Measurements from ENCODE around the gene CDHR5.

Gene CDHR5

DNA sequence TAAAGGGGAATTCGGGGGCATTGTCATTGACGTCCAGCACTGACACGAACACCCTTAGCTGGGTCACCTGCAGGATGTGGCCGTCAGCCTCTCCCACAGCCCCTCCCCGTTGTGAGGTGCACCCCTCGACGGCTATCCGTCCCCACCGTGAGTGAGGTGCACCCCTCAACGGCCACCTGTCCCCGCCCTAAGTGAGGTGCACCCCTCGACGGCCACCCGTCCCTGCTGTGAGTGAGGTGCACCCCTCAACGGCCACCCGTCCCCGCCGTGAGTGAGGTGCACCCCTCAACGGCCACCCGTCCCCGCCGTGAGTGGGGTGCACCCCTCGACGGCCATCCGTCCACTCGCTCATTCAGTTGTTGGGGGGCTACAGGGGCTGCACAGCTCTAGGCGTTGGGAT lies 2.9 kb downstream of the CDHR5 start:
- no peak for DNase-seq

DNA sequence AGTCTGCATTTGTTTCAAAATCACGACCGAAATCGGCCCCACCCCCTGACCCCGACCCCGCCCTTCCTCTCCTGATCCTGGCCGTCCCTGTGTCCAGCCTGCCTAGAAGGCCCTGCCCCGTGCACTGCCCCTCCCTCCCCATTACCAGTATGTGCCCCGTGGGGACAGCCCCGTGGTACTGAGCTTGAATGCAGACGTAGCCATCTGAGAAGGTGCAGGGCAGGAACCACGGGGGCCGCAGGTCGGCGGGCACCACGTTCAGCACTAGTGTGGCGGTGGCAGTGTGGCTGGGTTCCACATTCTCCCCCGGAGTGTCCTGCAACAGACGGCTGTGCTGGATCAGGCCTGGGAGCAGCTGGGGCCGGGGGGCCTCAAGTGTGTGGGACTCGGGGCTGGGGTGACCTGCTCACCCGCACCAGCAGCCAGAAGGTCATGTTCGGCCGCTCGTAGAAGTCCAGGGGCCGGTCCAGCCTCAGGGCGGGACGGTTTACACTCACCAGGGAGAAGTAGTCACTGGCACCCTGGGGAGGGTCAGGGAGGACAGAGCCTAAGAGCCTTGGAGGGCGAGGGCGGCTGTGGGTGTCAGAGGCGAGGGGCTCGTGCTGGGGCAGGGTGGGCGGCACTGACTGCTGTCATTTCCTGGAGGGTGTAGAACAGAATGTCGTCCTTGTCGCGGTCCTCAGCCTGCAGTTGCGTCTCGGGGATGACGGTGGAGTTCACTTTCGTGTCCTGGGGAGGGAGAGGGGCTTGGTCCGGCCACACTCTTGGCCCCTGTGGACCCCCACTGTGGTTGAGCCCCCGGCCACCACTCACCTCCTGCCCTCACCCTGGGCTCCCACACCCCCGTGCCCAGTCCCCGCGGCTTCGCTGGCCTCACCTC lies 3.6 kb downstream of the CDHR5 start:
- no peak for DNase-seq

DNA sequence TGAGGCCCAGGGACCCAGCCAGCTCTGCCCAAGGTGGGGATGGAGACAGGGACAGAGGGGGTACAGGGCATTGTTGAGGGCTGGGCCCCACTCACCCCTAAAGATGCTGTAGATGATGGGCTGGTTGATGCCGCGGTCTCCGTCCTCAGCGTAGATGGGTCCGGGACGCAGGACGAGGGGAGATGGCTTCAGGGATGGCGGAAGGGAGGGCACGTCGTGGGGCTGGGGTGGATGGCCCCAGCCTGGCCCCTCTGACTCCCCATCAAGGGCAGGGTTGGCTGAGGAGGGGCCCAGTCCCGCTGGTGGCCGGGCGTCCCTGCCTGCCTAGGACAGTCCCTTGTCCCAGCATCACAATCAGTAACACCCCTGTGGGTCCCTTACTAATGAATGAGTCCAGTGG lies 4.6 kb downstream of the CDHR5 start:
- DNase-seq: no peak

DNA sequence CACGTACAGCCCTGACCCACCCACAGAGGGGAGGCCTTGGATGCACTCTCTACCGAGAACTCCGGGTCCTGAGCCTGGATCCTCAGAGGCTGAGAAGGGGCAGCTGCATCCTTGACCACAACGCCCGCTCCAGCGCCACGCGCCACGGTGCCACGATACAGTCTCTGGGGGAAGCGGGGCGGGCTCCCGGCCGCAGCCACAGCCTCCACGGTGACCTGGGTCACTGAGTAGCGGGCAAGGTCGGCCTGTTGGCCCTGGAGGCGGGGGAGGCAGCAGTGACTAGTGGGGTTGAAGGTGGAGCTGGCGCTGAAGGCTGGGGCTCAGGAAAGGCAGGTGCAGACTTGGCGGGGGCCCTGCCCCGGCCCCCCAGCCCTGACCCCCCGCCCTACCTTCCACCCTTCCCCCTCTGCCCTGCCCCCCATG lies 5.1 kb downstream of the CDHR5 start:
- no peak for DNase-seq

DNA sequence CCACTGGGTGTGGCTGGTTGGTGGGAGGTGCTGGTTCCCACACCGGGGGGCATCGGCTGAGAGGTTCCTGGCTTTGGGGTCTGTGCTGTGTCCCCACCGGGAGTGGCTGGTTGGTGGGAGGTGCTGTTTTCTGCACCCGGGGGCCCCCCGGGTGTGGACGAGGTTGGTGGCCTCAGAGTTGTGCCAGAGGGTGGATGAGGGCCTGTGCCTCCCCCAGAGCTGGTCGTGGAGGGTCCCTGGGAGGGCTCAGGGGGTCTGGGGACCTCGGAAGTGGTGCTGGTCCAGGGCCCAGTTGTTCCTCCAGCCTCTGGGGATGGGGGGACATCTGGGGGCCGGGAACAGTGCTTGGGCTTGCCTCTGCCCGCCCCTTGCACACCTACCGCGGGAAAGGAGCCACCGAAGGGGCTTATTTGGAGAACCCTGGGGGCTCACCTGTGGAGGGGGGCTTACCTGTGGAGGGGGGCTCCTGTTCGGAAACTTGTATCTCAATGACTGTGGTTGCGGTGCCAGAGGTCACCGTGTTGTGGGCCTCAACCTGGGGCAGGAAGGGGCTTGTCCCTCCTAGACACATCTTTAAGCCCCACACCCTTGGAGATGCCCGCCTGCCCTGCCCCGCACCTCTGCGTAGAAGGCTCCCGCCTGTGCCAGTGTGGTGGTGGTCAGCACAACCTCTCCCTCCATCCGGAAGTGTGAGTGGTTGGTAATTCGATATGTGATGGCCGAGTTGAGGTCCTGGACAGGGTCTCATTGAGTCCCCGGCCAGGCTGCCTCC lies 5.7 kb downstream of the CDHR5 start:
- no peak for DNase-seq

DNA sequence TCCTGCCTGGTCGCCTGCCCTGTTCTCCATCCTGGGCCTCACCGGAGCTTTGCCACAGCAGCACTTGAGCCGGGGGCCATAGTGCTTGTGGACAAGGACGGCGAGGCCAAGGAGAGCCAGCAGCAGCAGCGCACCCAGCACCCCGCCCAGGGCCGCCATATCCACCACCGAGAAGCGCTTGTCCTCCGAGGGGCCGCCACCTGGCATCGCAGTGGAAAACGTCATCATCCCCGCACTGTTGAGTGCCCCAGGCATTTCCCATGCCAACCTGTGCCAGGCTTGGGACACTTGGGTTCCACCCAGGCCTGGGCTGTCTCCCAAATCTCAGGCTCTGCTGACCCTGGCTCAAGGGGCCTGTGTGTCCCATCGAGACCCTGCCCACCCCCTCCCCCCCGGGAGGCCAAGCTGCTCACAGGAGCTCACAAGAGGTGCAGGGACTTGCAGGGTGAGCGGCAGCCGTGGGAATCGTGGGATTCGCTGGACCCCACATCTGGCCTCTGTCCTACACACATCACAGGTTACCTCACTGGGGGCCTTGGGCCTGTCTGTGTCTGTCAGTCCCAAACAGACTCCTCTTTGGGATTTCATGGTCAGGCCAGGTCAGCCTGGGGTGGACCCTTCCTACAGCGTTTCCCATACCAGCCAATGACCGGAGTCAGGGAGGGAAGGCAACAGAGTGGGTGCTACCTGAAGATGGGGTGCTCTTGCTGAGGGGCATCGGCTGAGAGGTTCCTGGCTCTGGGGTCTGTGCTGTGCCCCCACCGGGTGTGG lies 6.7 kb downstream of the CDHR5 start:
- DNase-seq: no peak

DNA sequence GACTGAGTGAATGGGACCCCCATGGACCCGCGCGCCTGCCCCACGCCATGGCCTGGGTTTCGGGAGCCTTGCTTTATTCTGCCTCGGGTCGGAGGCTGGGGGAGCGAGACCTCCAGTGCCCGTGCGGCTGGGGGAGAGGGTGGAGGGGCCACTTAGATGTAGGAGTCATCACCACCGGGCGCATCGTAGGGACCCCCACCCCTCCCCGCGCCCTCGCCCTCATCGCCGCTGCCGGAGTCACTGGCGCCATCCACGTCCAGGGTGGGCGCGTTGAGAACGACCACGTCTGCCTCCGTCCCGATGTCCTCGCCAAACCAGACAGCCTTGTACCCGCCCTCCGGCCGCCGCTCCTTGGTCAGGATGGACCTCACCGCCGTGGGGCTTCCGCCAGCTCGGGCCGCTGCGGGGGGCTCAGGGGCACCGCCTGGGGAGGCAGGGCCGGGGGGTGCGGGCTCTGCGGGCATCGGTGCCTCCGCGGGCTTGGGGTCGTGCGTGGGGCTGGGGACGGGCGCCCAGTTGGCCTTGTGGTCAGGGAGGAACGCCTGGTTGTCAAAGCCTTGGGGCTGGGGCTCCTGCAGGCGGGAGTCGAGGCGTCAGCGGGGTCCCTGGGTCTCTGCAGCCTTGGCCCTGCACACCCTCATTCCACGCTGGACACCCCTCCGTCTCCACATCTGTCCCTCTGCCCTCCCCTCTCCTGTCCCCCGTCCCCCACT lies 7.4 kb downstream of the CDHR5 start:
- DNase-seq: no peak

DNA sequence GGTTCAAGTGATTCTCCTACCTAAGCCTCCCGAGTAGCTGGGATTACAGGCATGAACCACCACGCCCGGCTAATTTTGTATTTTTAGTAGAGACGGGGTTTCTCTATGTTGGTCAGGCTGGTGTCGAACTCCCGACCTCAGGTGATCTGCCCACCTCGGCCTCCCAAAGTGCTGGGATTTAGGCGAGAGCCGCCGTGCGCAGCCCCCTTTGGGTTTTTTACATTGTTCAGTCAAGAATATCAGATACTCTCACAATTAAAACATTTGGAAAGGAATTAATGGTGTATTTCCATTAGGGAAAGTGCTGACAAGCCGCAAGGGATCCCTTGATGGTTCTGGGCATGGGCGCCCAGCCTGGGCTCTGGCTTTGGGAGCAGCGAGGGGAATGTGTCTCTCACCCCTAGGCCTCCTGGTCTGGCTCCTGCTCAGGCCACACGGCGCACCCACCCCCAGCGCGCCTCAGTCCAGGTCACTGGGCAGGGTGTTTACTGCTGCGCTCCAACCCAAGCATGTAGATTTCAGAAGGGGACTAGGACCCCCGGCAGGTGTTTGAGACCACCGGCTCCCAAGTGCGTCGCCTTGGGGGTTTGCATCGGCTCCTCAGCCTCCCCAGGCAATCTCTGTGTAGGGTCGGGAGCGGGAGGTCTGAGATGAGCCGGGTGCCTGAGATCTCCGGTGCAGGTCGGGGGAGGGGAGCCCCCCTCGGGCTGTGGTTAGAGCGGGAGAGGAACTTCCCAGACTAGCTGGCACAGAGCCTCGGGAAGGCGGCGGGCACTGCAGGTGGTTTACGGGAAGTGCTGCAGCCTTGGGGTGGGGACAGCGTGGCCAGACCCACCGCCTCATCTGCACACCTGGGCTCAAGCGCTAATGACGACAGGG lies 8.2 kb downstream of the CDHR5 start:
- no peak for DNase-seq

DNA sequence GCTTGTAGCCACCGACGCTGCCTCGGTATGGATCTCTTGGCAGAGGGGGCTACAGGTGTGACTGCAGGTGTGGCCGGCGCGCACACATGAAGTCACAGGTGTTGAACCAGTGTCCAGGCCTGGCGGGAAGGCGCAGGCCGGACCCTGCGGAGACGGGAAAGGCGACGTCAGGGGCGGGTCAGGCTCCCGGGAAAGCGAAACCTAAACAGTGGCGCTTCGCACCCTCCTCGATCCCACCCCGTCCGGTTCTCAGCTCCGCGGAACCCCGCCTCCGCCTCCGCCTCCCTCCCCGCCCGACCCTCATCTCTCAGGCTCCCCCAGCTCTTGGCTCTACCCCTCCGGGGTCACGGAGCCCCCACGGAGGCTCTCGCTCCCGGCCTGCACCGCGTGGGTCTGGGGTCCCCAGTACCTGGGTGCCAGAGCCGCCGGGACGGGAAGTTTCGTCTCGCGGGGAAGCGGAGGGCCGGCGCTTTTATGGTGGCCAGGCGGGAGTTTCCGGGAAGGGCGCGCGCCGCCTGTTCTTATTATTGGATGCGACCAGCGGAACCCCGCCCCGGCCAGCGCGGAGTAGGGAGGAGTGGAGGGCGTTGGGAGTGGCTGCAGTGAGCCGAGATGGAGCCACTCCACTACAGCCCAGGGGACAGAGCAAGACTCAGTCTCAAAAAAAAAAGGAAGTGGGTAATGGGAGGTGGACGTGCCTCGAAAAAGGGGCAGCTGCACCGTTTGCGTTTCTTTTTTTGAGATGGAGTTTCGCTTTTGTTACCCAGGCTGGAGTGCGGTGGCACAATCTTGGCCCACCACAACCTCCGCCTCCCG lies 9.0 kb downstream of the CDHR5 start, which contains the start of gene IRF7:
TSS of gene IRF7 (minus strand) at position 447 of the 816 bp plus-strand sequence. CDS start 586 bp downstream, outside the sequence.
- DNase-seq: peak; percentile 89

DNA sequence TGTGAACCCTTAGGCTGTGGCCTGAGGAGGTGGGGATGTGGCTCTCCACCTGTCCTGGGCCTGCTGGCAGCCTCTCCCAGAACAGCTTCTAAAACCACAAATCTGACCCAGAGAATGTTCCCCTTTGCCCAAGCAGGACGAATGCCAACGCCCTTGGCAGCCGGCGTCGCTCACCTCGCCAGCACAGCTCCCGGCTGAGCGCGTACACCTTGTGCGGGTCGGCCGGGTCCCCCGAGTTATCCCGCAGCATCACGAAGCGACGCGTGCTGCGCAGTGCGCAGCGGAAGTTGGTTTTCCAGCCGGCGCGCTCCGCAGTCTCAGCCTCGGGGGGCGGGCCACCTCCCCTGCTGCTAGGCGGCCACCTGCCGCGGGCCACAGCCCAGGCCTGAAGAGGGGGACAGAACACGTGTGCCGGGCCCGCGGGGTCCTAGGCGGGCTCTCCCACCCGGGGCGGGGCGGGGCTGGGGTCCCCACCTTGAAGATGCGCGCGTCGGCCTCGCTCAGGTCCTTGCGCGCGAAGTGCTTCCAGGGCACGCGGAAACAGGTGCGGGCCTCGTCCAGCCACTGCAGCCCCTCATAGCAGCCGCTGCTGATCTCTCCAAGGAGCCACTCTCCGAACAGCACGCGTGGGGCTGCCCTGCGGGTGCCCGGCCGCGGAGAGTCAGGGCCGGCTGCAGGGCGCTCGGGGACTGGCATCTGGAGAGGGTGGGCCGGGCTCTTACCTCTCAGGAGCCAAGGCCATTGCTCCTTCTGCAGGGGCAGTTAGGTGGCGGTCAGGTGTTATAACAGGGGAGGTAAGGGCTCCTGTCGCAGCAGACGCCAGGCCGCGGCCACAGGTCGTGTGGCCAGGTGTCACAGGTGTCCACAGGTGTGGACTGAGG lies 9.9 kb downstream of the CDHR5 start:
- DNase-seq: no peak

DNA sequence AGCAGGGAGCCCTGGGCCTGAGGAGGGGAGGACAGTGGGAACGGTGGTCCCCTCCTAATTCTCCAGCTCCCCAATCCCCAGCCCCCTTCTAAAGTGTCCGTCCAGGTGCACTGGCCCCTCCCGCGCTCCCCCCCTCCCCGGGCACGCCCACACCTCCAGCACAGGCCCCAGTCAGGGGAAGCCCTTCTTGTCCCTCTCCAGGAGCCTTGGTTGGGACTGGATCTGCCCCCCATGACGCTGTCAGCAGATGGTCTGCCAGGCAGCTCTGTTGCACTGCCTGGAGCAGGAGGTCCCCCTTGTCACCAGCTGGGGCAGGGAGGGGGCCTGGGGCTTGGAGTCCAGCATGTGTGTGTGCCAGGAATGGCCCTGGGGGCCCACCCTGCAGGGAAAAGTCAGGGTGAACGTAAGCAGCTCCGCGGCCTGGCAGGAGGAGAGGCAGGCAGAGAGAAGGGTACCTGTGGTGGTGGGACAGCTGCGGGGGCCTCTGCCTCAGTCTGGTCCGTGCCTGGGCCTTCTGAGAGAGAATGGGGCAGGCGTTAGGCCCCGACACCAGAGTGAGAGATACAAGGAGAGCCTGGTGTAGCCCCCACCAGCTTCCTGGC lies 10.6 kb downstream of the CDHR5 start:
- DNase-seq: no peak

DNA sequence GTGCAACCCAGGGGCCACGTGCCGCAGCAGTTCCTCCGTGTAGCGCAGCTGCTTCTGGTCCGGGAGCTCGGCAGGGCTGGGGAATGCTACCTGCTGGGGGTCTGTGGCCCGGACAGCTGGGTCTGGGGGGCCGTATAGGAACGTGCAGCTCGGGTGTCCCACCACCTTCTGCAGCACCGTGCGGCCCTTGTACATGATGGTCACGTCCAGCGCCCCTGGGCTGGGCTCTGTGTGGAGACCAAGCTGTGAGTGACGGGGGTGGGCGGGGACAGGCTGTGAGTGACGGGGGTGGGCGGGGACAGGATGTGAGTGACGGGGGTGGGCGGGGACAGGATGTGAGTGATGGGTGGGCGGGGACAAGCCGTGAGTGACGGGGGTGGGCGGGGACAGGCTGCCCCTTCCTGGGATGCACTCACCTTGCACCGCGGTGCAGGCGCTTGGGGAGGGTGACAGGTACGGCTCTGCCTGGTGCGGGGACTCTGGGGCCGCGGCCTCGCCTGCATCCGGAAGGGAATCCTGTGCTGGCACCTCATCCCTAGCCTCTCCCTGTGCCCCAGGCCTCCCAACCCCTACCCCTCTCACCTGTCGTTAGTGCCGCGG lies 11.3 kb downstream of the CDHR5 start:
- DNase-seq: peak; percentile 80

DNA sequence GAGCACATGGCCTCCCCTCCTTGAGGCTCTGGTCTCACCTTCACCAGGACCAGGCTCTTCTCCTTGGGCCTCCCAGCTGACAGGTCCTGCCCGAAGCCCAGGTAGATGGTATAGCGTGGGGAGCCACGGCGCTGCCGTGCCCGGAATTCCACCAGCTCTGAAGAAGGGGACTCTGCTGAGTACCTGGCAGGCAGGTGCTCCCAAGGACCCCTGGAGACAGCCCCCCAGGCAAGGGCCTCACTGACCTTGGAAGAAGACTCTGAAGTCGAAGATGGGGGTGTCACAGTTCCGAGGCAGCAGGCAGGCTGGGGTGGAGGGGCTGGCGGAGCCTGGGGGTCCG lies 11.8 kb downstream of the CDHR5 start:
- no peak for DNase-seq

DNA sequence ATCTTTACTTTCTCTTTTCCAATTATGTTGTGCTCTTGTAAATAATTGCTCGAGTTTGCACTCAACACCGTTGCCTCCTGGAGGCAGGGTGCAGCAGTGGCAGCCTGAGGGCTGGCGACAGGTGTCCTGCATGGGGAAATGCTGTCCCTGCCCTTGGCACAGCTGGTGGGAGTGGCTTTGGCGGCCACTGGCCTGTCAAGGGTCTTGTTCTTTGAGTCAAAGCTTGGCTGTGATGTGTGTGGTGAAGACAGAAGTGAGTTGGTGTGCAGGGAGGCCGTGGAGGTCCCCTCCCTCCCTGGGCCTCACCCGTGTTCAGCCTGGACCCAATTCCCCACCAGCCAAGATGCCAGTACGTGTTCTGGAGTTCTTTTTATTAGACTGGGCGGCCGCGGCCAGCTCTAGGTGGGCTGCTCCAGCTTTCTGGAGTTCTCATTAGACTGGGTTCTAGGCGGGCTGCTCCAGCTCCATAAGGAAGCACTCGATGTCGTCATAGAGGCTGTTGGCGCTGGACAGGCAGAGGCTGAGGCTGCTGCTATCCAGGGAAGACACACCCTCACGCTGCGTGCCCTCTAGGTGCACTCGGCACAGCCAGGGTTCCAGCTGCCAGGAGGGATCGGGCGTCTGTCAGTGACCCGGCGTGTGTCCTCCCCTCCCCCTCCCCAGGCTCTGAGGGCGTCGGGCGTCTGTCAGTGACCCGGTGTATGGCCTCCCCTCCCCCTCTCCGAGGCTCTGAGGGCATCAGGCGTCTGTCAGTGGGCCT lies 12.4 kb downstream of the CDHR5 start:
- peak; percentile 32 for DNase-seq

DNA sequence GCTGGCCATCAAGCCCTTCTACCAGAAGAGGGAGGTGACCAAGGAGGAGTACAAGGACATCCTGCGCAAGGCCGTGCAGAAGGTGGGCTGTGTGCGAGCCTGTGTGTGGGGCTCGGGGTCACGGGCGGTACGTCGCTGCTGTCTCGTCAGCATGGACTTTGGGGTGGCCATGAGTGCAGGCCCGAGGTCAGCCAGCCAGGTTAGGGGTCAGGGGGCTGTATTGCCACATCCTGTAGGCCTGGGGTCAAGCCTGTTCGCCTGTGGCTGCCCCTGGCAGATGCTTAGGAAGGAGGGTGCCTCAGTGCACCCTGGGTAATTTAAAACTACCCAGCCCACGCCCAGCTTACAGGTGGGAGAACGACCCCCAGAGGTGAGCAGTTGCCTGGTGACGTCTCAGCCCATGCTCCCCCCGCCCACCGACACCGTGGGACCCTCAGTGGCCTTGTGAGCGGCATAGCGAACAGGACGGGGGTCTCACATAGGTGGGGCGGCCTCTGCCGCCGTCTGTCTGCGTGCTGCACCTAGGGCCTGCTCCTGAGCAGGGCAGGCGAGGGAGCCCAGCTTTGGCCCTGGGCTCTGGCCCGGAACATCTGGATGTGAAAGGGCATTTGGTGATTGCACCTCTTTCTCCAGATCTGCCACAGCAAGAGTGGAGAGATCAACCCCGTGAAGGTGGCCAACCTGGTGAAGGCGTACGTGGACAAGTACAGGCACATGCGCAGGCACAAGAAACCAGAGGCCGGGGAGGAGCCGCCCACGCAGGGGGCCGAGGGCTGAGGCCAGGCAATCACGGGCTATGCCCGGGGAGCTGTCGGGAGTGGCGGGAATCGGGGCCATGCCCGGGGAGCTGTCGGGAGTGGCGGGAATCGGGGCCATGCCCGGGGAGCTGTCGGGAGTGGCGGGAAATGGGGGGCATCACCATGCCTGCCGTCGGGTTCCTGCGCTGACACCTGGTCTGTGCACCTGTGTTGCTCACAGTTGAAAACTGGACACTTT lies 13.5 kb downstream of the CDHR5 start:
- DNase-seq: no peak

DNA sequence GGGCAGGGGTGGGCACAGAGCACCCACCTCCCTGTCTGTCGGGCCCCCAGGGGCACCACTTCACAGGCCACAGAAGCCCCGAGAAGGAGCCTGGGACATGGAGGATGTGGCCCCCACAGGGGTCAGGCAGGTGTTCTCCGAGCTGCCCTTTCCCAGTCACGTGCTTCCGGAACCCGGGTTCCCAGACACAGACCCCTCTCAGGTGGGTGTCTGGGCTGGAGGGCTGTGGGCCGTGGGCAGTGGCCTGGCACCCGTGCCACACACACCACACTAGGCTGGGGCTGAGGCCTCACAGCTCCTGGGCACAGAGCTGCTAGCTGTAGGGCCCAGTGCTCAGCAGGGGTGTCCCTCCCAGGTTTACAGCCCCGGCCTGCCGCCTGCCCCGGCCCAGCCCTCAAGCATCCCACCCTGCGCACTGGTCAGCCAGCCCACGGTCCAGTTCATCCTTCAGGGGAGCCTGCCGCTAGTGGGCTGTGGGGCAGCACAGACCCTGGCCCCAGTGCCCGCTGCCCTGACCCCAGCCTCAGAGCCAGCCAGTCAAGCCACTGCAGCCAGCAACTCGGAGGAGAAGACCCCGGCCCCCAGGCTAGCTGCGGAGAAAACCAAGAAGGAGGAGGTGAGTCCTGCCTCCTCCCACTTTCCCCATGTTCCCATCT lies 14.5 kb downstream of the CDHR5 start:
- DNase-seq: no peak
